Stimulated activated CD8-positive, alpha-beta memory T cell treated with anti-CD3 and anti-CD28 coated beads, Interleukin-4, amount 100 ng/mL, for 1 hour (primary cell): Measurements from ENCODE around the gene TRPM1.

Experiments used
- DNase-seq, 2 donors: peaks; one replicate each; pipeline ENCODE4 v3.0.0-alpha.2; 2020; ENCODE audit warnings: low read depth in 2 of 2, low spot score in 1 of 2

Gene TRPM1

GRCh38 chr15:31049682-31050615, 51.6 kb downstream of the TRPM1 start:
- DNase-seq, result no peak

GRCh38 chr15:31049111-31049510, 52.4 kb downstream of the TRPM1 start:
- DNase-seq, result no peak

DNA sequence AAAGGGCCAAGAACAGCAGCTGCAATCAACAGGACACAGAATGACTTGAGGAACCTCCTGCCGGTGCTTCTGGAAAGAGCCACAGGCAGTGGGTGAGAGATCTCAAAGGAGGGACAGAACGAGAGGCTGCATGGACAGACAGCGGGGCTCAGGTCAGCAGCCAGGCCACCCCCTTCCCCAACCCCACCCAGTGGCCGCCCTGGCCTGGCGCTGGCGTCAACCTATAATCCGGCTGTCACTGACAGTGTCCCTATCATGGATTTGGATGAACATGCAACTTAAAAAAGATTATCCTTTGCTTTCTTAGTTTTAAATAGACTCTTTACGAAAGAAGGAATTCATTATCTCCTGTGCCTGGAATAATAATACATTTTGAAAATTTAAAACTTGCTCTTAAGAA, 54.1 kb downstream of the TRPM1 start:
- no peak for DNase-seq

DNA sequence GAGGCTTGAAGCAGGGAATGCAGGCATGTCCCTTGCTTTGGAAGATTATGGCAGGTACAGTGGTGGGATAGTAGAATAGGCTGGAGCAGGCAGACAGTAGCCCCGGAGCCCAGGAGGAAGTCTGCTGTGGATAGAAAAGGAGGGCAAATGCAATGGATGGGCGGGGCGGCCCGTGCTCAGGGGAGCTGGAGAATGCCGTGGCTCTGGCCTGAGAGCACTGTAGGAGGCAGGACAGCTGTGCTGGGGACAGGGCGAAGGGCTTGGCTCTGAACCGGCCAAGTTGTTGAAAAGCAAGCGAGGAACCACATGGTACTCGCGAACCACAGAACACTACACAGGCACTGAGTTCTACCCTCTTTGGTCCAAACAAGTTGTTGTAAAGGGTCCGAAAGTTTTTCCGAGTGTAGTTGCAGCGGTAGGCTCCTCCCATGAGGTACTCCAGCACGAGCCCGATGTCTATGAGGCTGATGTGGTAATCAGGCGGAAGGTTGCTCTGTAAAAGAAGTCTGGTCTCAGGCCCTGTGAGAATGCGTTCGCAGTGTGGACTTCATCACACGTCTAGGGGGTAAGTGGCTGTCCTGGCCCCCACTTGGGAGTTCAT, 54.7 kb downstream of the TRPM1 start:
- no peak for DNase-seq

DNA sequence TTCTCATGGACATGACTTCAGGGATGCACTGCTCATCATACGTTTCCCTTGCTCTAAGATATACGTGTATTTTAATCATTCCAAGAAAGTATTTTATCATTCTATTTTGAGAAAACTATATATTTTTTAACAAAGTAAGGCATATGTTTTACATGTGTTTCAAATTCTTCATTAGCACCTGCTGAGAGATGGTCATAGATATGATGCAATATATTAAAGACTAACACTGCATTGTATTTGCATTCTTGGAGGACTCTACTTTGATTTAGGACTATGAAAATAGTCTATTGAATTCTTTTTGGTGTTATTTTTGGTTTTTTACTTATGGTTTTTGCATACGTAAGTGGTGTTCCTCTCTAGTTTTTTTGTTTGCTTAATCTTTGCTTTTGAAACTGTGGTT, 55.9 kb downstream of the TRPM1 start:
- DNase-seq, result no peak

GRCh38 chr15:31042751-31043150, 58.8 kb downstream of the TRPM1 start:
- no peak for DNase-seq

- DNase-seq, result no peak
Observed at GRCh38 chr15:31041610-31042009, 59.9 kb downstream of the TRPM1 start.

DNA sequence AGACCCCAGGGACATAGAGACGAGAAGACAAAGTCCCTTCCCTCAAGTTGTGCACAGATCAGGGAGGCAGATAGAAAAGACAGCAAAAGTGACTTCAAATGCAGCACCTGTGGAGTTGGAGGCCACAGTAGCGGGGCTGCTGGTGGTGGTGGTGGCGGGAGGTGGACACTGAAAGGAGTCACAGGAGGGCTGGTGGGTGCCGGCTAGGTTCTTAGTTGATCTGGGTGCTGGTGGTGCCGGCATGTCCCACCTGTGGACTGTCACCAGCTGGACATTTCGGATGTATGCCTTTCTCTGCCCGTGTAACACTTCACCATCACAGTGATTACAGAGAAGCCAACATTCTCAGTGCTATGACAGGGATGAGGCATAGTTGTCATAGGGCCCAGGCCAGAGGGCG, 60.9 kb downstream of the TRPM1 start:
- no peak for DNase-seq

DNA sequence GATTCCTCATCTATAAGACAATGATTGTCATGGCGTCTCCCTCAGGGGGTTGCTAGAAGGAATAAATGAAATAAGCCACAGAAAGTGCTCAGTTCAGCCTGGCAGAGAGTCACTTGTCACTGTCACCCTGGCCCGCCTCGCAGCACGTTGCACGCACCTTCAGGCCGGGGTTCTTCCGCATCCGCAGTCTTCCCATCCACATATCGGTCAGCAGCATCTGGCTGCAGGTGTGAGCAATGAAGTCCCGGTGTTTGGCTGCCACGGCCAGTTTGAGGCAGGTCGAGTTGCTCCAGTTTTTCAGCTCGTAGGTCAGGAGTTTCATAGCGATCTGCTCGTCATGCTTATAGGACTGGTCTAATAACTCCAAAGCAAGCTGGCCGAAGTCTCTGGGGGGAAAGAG, 61.6 kb downstream of the TRPM1 start:
- DNase-seq, result no peak

GRCh38 chr15:31037731-31038477, 63.6 kb downstream of the TRPM1 start:
- no peak for DNase-seq

GRCh38 chr15:31036783-31037182, 64.7 kb downstream of the TRPM1 start:
- no peak for DNase-seq

DNA sequence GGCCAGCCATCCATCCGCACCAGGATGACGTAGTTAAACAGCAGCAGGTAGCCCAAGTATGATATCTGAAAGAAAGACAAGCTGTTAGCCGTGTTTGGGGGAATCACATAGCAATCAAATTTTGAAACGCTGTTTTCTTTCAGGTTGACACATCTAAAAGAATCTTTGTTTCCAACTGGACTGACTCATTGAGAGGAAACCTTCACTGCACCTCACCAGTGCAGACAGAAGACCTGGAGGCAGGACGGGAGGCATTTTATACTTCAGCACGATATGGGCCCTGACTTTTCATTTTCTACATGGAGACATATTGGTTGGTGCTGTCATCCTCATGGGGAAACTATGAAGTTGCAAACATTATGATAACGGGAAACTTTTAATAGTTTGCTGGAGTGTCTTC, 65.9 kb downstream of the TRPM1 start:
- no peak for DNase-seq

- DNase-seq, result no peak
Observed at GRCh38 chr15:31034152-31034551, 67.4 kb downstream of the TRPM1 start.

- no peak for DNase-seq
Observed at GRCh38 chr15:31032961-31033371, 68.6 kb downstream of the TRPM1 start.

- no peak for DNase-seq
Observed at GRCh38 chr15:31031471-31032067, 70.0 kb downstream of the TRPM1 start.

DNA sequence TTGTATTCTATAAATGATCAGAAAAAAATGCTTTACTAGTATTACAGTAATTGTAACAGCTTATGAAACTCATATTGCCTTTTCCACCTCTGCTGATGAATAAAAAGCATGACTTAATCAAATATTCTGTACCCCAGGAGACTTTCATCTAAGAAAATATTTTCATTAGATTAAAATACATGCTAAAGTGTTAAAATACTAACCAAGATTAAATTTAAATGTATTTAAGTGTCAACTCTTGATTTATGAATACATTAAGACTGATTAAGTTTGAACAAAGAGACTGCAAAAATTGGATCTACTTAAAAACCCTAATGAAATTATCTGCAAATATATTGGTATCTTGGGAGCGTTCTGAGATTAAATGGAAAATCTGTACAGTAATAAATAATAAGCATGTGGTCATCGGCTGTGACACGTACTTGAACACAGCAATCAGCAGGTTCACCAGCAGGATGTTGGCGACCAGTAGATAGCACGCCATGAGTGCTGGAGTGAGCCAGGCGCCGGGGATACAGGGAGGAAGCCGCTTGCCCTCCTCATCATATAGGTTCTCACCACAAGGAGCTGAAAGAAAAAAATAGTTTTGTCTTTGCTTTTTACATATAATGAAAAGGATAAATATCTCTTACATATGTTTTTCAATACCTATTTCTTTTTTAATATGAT, 73.5 kb downstream of the TRPM1 start:
- DNase-seq, result no peak

DNA sequence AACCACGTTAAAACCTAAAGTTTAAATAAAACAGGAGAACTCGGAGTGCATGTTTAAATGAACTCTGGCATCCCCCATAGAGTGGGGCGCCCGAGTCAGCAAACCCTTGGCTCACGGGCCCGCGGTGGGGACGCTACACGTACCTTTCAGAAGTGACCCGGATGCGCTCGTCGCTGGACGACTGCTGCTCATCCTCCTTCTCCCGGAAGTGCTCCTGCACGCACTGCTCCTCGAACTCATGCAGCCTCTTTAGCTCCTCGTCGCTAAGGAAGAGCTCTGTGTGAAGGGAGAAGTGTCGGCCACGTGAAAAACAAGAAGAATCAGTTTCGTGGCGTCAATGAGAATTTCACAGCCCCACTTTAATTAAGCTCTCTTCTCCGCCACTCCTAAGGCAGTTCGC, 75.5 kb downstream of the TRPM1 start:
- no peak for DNase-seq

GRCh38 chr15:31024979-31025378, 76.5 kb downstream of the TRPM1 start:
- no peak for DNase-seq

- DNase-seq, result no peak
Observed at GRCh38 chr15:31024330-31024729, 77.2 kb downstream of the TRPM1 start.

GRCh38 chr15:31023841-31024240, 77.7 kb downstream of the TRPM1 start:
- DNase-seq, result no peak

GRCh38 chr15:31021067-31021665, 80.4 kb downstream of the TRPM1 start:
- no peak for DNase-seq
